Pancreas (tissue), 10 donors: Measurements from ENCODE around the gene GPC1. TPM values are rescaled to one million over a fixed set of nuclear protein-coding genes. Genes with fewer than 3 reads are reported as not detected.

Experiments
- ATAC-seq, 4 donors: fragments of 200-7000 bp; cut with Tn5 transposase; one replicate each; pipeline versions ENCODE4 v1.8.0 to v1.9.1; 2020; ENCODE audit warnings: mild to moderate bottlenecking in 4 of 4, moderate library complexity in 4 of 4
- DNase-seq, 6 donors: peaks; one replicate each; pipeline ENCODE4 v3.0.0-alpha.2; 2020
- FAIRE-seq: peaks from 2 replicates; lab custom pipeline; 2012; peaks lifted over from hg19 to GRCh38; lab: Jason Lieb, UNC
- H3K27ac ChIP-seq, 4 donors: fragments of 200-600 bp; sonication (generic); 1 replicate in 3 of 4; 2 replicates in 1 of 4; pipeline versions ENCODE4 v1.5.0 to v1.8.0; 2020
- H3K27me3 ChIP-seq, 4 donors: fragments of 200-600 bp; one replicate each; pipeline ENCODE4 v1.8.0; 2021
- H3K36me3 ChIP-seq, 3 donors: fragments of 200-600 bp; sonication (generic) in 1 of 3; one replicate each; pipeline versions ENCODE4 v1.5.0 to v1.8.0; 2020 to 2021
- H3K4me1 ChIP-seq, 3 donors: fragments of 200-600 bp; one replicate each; pipeline ENCODE4 v1.8.0; 2021
- H3K4me3 ChIP-seq, 4 donors: fragments of 200-600 bp; sonication (generic) in 2 of 4; one replicate each; pipeline versions ENCODE4 v1.5.0 to v1.8.0; 2020 to 2021
- H3K9me3 ChIP-seq, 4 donors: fragments of 200-600 bp; one replicate each; pipeline ENCODE4 v1.8.0; 2021
- WGBS, 2 donors: extraction: QIAGEN DNeasy Blood & Tissue Kit; methylation state at CpG; one replicate each; pipeline ENCODE4 v1.1.7; 2013; 5-methylcytosine and 5-hydroxymethylcytosine counted together
- intact Hi-C, 3 donors: fragments of 100-400 bp; cut with DNase I; formaldehyde crosslinking; loops; one replicate each; pipeline versions ENCODE4 v1.11.1 to v1.14.2; 2022
- polyA plus RNA-seq, 2 donors: library from polyadenylated mRNA; stranded (reverse); fragments of 200-250 nt; gene quantifications; one replicate each; pipeline ENCODE4 v1.2.3, GENCODE V29; 2013
- total RNA-seq, 6 donors: library from RNA; stranded (reverse); fragmentation: NEBNext Ultra II Directional in 4 of 6; extraction: Animal tissue kit (Norgen Biotek cat#: 25700) in 4 of 6; gene quantifications; one replicate each; pipeline versions ENCODE4 v1.2.1 to v1.2.4, GENCODE V29; 2021 to 2023
- TF ChIP-seq, protein P1 (sequence below), 4 donors: fragments of 200-600 bp; sonication (generic) in 3 of 4; IDR thresholded peaks; one replicate each; pipeline versions ENCODE4 v1.5.0 to v1.8.0; 2021; ENCODE audit warnings: antibody characterized with exemption in 4 of 4
- donor health status: healthy with polysubstance abuse.
- donor health status: DM: no; HTN: no; CAD: no; lungs with moderate emphysema.
- donor health status: DM: no; HTN: no; CAD: no.
- donor health status: control.
- donor health status: control.
- donor health status: Bipolar disorder and iron deficiency.
- donor health status: DM: yes; HTN: yes; CAD: no.
- donor health status: DM: no; HTN: no; CAD: no.
- donor health status: DM: no; HTN: no; CAD: no.
- donor health status: DM: yes; HTN: yes; CAD: no.

The GPC1 gene
- total and polyA plus RNA-seq, 8 donors, result 11.7 to 37.6 (median 18.0) TPM

DNA sequence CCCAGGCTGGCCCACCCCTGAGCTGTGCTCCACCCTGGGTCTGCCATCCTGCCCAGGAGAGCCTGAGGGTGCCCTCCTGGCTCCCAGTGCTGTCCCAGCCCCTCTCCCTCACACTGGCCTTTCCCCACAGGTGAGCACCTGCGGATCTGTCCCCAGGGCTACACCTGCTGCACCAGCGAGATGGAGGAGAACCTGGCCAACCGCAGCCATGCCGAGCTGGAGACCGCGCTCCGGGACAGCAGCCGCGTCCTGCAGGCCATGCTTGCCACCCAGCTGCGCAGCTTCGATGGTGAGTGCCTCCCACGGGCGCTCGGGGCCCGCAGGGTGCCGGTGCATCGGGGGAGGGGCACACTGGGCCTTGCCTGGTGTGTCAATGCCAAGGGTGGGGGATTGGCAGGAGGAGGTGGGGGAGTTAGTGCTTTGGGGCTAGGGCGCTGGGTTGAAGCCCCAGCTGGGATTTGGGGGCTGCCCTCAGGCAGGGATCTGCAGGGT lies 23.5 kb downstream of the GPC1 start:
- Histone ChIP-seq H3K4me1 (no peaks in the 10 kb centered on the region), H3K4me3 (no peak overlapping the region), H3K36me3 (no peaks in the 10 kb centered on the region), H3K27ac (no peak overlapping the region), H3K9me3 (no peaks in the 10 kb centered on the region), H3K27me3 (no peaks in the 10 kb centered on the region)
- WGBS, 2 donors, result 94 to 95% methylated on average over 18 of the region's 18 CpGs
- intact Hi-C loops, result no loop called here
- FAIRE-seq (no peak), DNase-seq (peak in 3 of 6 donors; percentile 29 to 71 (median 56)), ATAC-seq (no peak)
- TF ChIP-seq, protein P1, sequence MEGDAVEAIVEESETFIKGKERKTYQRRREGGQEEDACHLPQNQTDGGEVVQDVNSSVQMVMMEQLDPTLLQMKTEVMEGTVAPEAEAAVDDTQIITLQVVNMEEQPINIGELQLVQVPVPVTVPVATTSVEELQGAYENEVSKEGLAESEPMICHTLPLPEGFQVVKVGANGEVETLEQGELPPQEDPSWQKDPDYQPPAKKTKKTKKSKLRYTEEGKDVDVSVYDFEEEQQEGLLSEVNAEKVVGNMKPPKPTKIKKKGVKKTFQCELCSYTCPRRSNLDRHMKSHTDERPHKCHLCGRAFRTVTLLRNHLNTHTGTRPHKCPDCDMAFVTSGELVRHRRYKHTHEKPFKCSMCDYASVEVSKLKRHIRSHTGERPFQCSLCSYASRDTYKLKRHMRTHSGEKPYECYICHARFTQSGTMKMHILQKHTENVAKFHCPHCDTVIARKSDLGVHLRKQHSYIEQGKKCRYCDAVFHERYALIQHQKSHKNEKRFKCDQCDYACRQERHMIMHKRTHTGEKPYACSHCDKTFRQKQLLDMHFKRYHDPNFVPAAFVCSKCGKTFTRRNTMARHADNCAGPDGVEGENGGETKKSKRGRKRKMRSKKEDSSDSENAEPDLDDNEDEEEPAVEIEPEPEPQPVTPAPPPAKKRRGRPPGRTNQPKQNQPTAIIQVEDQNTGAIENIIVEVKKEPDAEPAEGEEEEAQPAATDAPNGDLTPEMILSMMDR (IDR thresholded peaks at IDR 0.05), result no peak

DNA sequence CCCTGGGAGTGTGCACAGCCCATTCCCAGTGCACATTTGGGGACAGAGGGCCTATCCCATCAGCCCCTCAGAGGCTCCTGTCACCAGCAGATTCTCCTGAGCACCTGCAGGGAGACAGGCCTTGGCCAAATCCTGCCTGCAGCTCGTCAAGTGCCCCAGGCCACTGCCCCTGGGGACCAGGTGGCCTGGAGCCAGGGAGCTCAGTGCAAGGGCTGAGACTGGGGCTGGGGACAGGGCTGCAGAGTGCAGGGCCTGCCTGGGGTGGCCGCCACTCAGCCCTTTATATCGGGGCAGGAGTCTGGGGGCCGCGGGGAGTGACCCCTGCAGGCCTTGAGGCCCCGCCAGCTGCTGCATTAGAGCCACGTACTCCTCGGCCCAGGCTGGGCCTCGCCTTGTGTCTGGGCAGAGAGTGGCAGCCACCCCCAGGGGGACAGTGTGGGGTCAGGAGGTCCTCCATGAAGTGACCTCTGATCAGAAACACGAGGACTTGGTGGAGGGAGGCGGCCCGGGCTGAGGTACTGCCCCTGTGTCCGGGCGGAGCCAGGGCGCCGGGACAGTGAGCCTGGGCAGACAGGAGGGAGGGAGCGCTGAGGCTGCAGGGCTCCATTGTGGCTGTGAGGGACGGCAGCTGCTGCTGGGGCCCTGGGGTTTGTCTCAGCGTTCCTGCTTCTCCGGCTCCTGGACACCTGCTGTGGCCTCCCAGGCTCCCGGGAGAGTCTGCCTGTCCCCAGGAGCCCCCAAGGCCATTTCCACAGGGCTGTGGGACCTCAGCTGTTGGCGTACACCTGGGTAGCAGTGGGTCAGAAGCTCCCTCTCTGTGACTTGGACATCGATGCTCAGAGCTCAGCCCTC lies 24.2 kb downstream of the GPC1 start:
- Histone ChIP-seq H3K27ac (no peak overlapping the region), H3K4me1 (no peaks in the 10 kb centered on the region), H3K4me3 (no peak overlapping the region), H3K27me3 (no peaks in the 10 kb centered on the region), H3K36me3 (no peaks in the 10 kb centered on the region), H3K9me3 (no peaks in the 10 kb centered on the region)
- intact Hi-C loops, result no loop called here
- 70 to 73% methylated on average over 18 to 23 of the region's 23 CpGs for WGBS, 2 donors
- DNase-seq (peak in 4 of 6 donors; percentile 1 to 67 (median 44)), FAIRE-seq (no peak), ATAC-seq (no peak)
- TF ChIP-seq, protein P1 (IDR thresholded peaks at IDR 0.05), result no peak

DNA sequence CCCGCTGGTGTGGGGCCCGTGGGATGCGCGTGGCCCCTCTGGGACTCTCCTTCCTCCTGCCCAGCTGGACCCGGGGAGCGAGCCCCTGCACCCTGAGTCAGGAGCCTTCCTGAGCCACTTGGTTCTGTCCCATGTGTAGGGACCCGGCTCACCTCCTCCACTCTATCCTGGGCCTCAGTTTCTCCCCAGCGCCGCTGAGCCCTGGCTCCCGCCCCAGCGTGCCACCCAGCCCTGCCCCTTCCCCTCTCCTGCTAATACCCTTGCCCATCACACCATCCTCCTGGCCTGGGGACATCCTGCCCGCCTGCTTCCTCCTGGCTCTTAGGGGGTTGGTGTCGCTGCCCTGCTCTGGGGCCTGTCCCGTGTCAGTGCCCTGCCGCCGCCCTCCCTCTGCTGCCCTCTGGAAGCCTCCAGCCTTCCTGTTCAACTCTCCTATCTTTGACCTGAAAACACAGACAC lies 24.8 kb downstream of the GPC1 start:
- FAIRE-seq (no peak), DNase-seq (peak in 5 of 6 donors; percentile 1 to 49 (median 18)), ATAC-seq (no peak)
- Histone ChIP-seq H3K9me3 (no peaks in the 10 kb centered on the region), H3K27me3 (no peaks in the 10 kb centered on the region), H3K4me1 (no peaks in the 10 kb centered on the region), H3K36me3 (no peaks in the 10 kb centered on the region), H3K27ac (no peak overlapping the region), H3K4me3 (no peak overlapping the region)
- WGBS, 2 donors, result 93 to 96% methylated on average over 16 of the region's 16 CpGs
- TF ChIP-seq, protein P1 (IDR thresholded peaks at IDR 0.05), result no peak
- intact Hi-C loops, result no loop called here

DNA sequence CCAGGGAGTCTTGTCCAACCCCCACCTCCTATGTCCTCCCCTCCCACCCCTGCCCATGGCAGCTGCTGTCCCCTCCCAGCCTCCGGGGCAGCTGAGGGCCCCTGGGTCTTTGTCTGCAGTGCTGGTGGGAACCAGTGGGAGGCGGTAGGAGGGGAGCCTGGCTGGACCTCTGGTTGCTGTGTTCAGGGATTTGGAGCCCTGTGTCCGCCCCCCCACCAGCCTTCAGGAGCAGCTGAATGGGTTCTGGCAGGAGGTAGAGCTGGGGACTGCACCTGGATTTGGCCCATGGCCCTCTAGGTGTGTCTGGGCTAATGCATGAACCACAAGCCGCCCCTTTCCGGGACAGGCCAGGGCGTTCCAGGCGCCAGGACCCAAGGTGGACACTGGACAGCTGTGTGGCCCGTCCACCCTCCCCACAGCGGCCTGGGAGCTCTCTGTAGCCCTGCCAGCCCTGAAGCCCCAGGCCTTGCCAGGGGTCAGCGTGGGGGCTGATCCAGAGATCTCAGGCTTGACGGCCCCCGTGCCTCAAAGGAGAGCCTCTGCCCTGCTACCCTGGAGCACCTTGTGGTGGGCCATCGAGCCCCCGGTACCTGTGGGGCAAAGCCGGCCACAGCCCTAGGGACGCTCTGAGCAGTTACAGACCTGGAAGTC lies 25.4 kb downstream of the GPC1 start:
- no peak for FAIRE-seq
- Histone ChIP-seq H3K27me3 (no peaks in the 10 kb centered on the region), H3K27ac (no peak overlapping the region), H3K9me3 (no peaks in the 10 kb centered on the region), H3K4me3 (no peak overlapping the region), H3K36me3 (no peaks in the 10 kb centered on the region), H3K4me1 (no peaks in the 10 kb centered on the region)
- no peak for ATAC-seq
- intact Hi-C loops, result no loop called here
- 94 to 95% methylated on average over 15 to 16 of the region's 16 CpGs for WGBS, 2 donors
- TF ChIP-seq, protein P1 (IDR thresholded peaks at IDR 0.05), result no peak
- DNase-seq, result peak in 5 of 6 donors; percentile 3 to 70 (median 30)
